ENCODE data around the gene ESRRG.

ESRRG gene

GRCh38 chr1:216660561-216660960 is 62.7 kb downstream of the ESRRG start:
- no peak for DNase-seq
- Histone ChIP-seq H3F3A (ENCODE audit: insufficient read depth, low read length) (no peaks in the 10 kb centered on the region), H4K20me1 (ENCODE audit: insufficient read depth, low read length) (no peaks in the 10 kb centered on the region), H3K9me2 (replicated peaks; ENCODE audit: insufficient read depth, low read length) (no peaks in the 10 kb centered on the region), H3K79me2 (ENCODE audit: low read length) (no peaks in the 10 kb centered on the region), H3K4me3 (ENCODE audit: low read length) (no peak overlapping the region), H3K27me3 (replicated peaks; ENCODE audit: insufficient read depth, low read length) (no peaks in the 10 kb centered on the region), H3K4me2 (ENCODE audit: low read depth, low read length) (no peak overlapping the region), H3K27ac (ENCODE audit: low read length) (no peak overlapping the region), H3K4me1 (ENCODE audit: low read length) (no peaks in the 10 kb centered on the region), H3K9ac (ENCODE audit: low read length) (no peak overlapping the region), H3K36me3 (replicated peaks; ENCODE audit: insufficient read depth, low read length) (no peaks in the 10 kb centered on the region), H3K9me3 (replicated peaks; ENCODE audit: insufficient read depth, low read length) (no peaks in the 10 kb centered on the region), H2AFZ (ENCODE audit: low read length) (no peak overlapping the region)
- TF ChIP-seq, protein P1, sequence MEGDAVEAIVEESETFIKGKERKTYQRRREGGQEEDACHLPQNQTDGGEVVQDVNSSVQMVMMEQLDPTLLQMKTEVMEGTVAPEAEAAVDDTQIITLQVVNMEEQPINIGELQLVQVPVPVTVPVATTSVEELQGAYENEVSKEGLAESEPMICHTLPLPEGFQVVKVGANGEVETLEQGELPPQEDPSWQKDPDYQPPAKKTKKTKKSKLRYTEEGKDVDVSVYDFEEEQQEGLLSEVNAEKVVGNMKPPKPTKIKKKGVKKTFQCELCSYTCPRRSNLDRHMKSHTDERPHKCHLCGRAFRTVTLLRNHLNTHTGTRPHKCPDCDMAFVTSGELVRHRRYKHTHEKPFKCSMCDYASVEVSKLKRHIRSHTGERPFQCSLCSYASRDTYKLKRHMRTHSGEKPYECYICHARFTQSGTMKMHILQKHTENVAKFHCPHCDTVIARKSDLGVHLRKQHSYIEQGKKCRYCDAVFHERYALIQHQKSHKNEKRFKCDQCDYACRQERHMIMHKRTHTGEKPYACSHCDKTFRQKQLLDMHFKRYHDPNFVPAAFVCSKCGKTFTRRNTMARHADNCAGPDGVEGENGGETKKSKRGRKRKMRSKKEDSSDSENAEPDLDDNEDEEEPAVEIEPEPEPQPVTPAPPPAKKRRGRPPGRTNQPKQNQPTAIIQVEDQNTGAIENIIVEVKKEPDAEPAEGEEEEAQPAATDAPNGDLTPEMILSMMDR (IDR thresholded peaks at IDR 0.05; ENCODE audit: low read length) = no peak
- no peak for TF ChIP-seq EZH2 (optimal IDR thresholded peaks at IDR 0.05; ENCODE audit: low read depth, low read length)
- no peak for TF ChIP-seq EZH2phosphoT487 (IDR thresholded peaks at IDR 0.05; ENCODE audit: low read length)

- Histone ChIP-seq H3K9me3 (replicated peaks; ENCODE audit: insufficient read depth, low read length) (no peaks in the 10 kb centered on the region), H3K36me3 (replicated peaks; ENCODE audit: insufficient read depth, low read length) (no peaks in the 10 kb centered on the region)
- DNase-seq = no peak
Measured at GRCh38 chr1:216653001-216653400, 70.2 kb downstream of the ESRRG start.

GRCh38 chr1:216651826-216652418 is 71.3 kb downstream of the ESRRG start:
- no peaks in the 10 kb centered on the region for H3K9me2 ChIP-seq (replicated peaks; ENCODE audit: insufficient read depth, low read length)
- no peak for DNase-seq

More at GRCh38 chr1:216653001-216653400, 70.2 kb downstream of the ESRRG start:
- H3K4me1 ChIP-seq (ENCODE audit: low read length) = no peaks in the 10 kb centered on the region
- H3K4me2 ChIP-seq (ENCODE audit: low read depth, low read length) = no peak overlapping the region
- H3K27me3 ChIP-seq (replicated peaks; ENCODE audit: insufficient read depth, low read length) = no peaks in the 10 kb centered on the region
- no peak overlapping the region for H3K9ac ChIP-seq (ENCODE audit: low read length)
- no peaks in the 10 kb centered on the region for H3K79me2 ChIP-seq (ENCODE audit: low read length)
- TF ChIP-seq, protein P1 (IDR thresholded peaks at IDR 0.05; ENCODE audit: low read length) = no peak
- no peak for TF ChIP-seq EZH2phosphoT487 (IDR thresholded peaks at IDR 0.05; ENCODE audit: low read length)
- TF ChIP-seq EZH2 (optimal IDR thresholded peaks at IDR 0.05; ENCODE audit: low read depth, low read length) = no peak
- no peaks in the 10 kb centered on the region for H3F3A ChIP-seq (ENCODE audit: insufficient read depth, low read length)
- no peak overlapping the region for H3K27ac ChIP-seq (ENCODE audit: low read length)
- no peaks in the 10 kb centered on the region for H3K9me2 ChIP-seq (replicated peaks; ENCODE audit: insufficient read depth, low read length)
- no peak overlapping the region for H2AFZ ChIP-seq (ENCODE audit: low read length)
- H4K20me1 ChIP-seq (ENCODE audit: insufficient read depth, low read length) = no peaks in the 10 kb centered on the region
- H3K4me3 ChIP-seq (ENCODE audit: low read length) = no peak overlapping the region

More at GRCh38 chr1:216651826-216652418, 71.3 kb downstream of the ESRRG start:
- H3F3A ChIP-seq (ENCODE audit: insufficient read depth, low read length) = no peaks in the 10 kb centered on the region
- no peak overlapping the region for H3K4me3 ChIP-seq (ENCODE audit: low read length)
- H3K4me1 ChIP-seq (ENCODE audit: low read length) = no peaks in the 10 kb centered on the region
- no peak overlapping the region for H3K27ac ChIP-seq (ENCODE audit: low read length)
- no peaks in the 10 kb centered on the region for H3K27me3 ChIP-seq (replicated peaks; ENCODE audit: insufficient read depth, low read length)
- H3K9ac ChIP-seq (ENCODE audit: low read length) = no peak overlapping the region
- no peak overlapping the region for H2AFZ ChIP-seq (ENCODE audit: low read length)
- H3K36me3 ChIP-seq (replicated peaks; ENCODE audit: insufficient read depth, low read length) = no peaks in the 10 kb centered on the region
- no peaks in the 10 kb centered on the region for H3K79me2 ChIP-seq (ENCODE audit: low read length)
- H4K20me1 ChIP-seq (ENCODE audit: insufficient read depth, low read length) = no peaks in the 10 kb centered on the region
- TF ChIP-seq EZH2phosphoT487 (IDR thresholded peaks at IDR 0.05; ENCODE audit: low read length) (no peak), EZH2 (optimal IDR thresholded peaks at IDR 0.05; ENCODE audit: low read depth, low read length) (no peak)
- TF ChIP-seq, protein P1 (IDR thresholded peaks at IDR 0.05; ENCODE audit: low read length) = no peak
- no peak overlapping the region for H3K4me2 ChIP-seq (ENCODE audit: low read depth, low read length)
- no peaks in the 10 kb centered on the region for H3K9me3 ChIP-seq (replicated peaks; ENCODE audit: insufficient read depth, low read length)

Data from MM.1S (cell line).